Measurements from ENCODE around the gene CALCR.

Gene CALCR

GRCh38 chr7:93461350-93461749 is 113.2 kb downstream of the CALCR start:
- intact Hi-C loops (cut with DNase I): no loop called here
- DNase-seq: no peak

GRCh38 chr7:93453262-93453661 is 121.3 kb downstream of the CALCR start:
- DNase-seq: no peak
- intact Hi-C loops (cut with DNase I): no loop called here

- DNase-seq: no peak
- intact Hi-C loops (cut with DNase I): no loop called here
Measured at GRCh38 chr7:93448176-93448575, 126.3 kb downstream of the CALCR start.

- intact Hi-C loops (cut with DNase I): no loop called here
- DNase-seq: no peak
Measured at GRCh38 chr7:93447509-93447908, 127.0 kb downstream of the CALCR start.

- intact Hi-C loops (cut with DNase I): no loop called here
- DNase-seq: peak in 1 of 10 donors; percentile 35
Measured at GRCh38 chr7:93442478-93443224, 131.9 kb downstream of the CALCR start.

- intact Hi-C loops (cut with DNase I): no loop called here
- no peak for DNase-seq
Measured at GRCh38 chr7:93435791-93436190, 138.7 kb downstream of the CALCR start.

GRCh38 chr7:93432130-93432529 is 142.4 kb downstream of the CALCR start:
- intact Hi-C loops (cut with DNase I): no loop called here
- DNase-seq: no peak

- intact Hi-C loops (cut with DNase I): no loop called here
- DNase-seq: peak in 1 of 10 donors; percentile 63
Measured at GRCh38 chr7:93430917-93431588, 143.5 kb downstream of the CALCR start.

GRCh38 chr7:93429563-93429962 is 145.0 kb downstream of the CALCR start:
- DNase-seq: no peak
- intact Hi-C loops (cut with DNase I): no loop called here

- intact Hi-C loops (cut with DNase I): no loop called here
- DNase-seq: no peak
Measured at GRCh38 chr7:93427107-93427506, 147.4 kb downstream of the CALCR start.

- intact Hi-C loops (cut with DNase I): no loop called here
- DNase-seq: peak in 1 of 10 donors; percentile 78
Measured at GRCh38 chr7:93426155-93426696, 148.3 kb downstream of the CALCR start.

GRCh38 chr7:93414574-93414973 is 159.9 kb downstream of the CALCR start:
- intact Hi-C loops (cut with DNase I): no loop called here
- DNase-seq: no peak

- intact Hi-C loops (cut with DNase I): no loop called here
- DNase-seq: no peak
Measured at GRCh38 chr7:93409324-93409723, 165.2 kb downstream of the CALCR start.

- no peak for DNase-seq
- intact Hi-C loops (cut with DNase I): no loop called here
Measured at GRCh38 chr7:93407239-93407638, 167.3 kb downstream of the CALCR start.

- no peak for DNase-seq
- intact Hi-C loops (cut with DNase I): no loop called here
Measured at GRCh38 chr7:93402944-93403343, 171.6 kb downstream of the CALCR start.

GRCh38 chr7:93399642-93400041 is 174.9 kb downstream of the CALCR start:
- intact Hi-C loops (cut with DNase I): no loop called here
- no peak for DNase-seq

GRCh38 chr7:93392984-93393383 is 181.5 kb downstream of the CALCR start:
- no peak for DNase-seq

GRCh38 chr7:93390660-93391059 is 183.9 kb downstream of the CALCR start:
- intact Hi-C loops (cut with DNase I): no loop called here
- DNase-seq: no peak

More at GRCh38 chr7:93392984-93393383, 181.5 kb downstream of the CALCR start:
- intact Hi-C loops (cut with DNase I): no loop called here

GRCh38 chr7:93382362-93382761 is 192.2 kb downstream of the CALCR start:
- no peak for DNase-seq
- intact Hi-C loops (cut with DNase I): no loop called here

- DNase-seq: no peak
Measured at GRCh38 chr7:93378131-93378760, 196.3 kb downstream of the CALCR start.

GRCh38 chr7:93375603-93376002 is 198.9 kb downstream of the CALCR start:
- intact Hi-C loops (cut with DNase I): no loop called here
- no peak for DNase-seq

More at GRCh38 chr7:93378131-93378760, 196.3 kb downstream of the CALCR start:
- intact Hi-C loops (cut with DNase I): no loop called here

Measured in posterior cingulate gyrus (tissue), 11 donors.